A549 treated with DMSO at 1 μM for 4 hours (cell line): Measurements from ENCODE around the gene NAALADL2. TPM values are rescaled to one million over a fixed set of nuclear protein-coding genes. Genes with fewer than 3 reads are reported as not detected.

ENCODE experiments used
- total RNA-seq: library from RNA; stranded (reverse); fragments of 200-300 nt; extraction: Qiagen RNA extraction; gene quantifications from 5 replicates; pipeline ENCODE4 v1.2.3, GENCODE V29; 2022; ENCODE audit warnings: low read depth

The NAALADL2 gene
- 0.14 to 0.36 TPM (median 0.24 TPM) in 4 of 5 replicates, not detected in the other for total RNA-seq

DNA sequence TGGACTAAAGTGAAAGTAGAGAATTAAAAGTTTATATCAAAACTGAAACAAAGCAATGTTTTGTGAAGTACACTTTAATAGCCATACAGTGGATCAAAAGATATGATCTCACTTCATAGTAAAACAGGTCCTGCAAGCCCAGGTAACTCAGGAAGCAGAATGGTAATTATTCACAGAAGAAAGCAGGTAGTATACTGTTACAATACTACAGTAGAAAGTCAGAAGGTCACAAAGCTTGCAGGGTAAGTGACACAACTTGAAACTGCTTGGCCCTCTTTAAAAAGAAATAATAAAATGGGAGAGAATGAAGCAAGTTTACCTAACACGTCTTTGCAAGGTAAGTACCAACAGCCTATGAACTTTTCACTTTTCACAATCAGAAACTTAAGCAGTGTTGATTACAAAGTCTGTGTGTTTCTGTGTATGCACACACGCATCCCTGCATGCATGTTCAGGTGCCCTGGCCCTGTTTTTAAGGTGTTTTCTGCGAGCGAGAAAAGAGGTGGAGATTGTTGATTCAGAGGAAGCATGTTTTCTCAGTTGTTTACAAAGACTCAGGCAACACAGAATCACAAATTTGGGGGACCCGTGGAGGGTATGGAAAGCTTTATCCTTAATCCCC, at the start of gene NAALADL2:
Gene NAALADL2 (plus strand): TSS at position 221 of the 622 bp plus-strand sequence.

